A549 (cell line): Measurements from ENCODE around the gene PIM3. TPM values are rescaled to one million over a fixed set of nuclear protein-coding genes. Genes with fewer than 3 reads are reported as not detected.
A peak's percentile ranks its signal among the peaks of the same experiment; 100 is the strongest.

Experiments used
- ATAC-seq, 2 experiments: fragments of 200-7000 bp in 1 of 2; fragments of >200 bp in 1 of 2; cut with Nextera tagmentation in 1 of 2; cut with Tn5 transposase in 1 of 2; 3 replicates each; pipeline versions ENCODE4 v1.8.0 to v1.9.1; 2018 to 2020; ENCODE audit warnings: mild to moderate bottlenecking in 1 of 2, moderate library complexity in 1 of 2
- CTCF ChIA-PET: fragments of 300-600 bp; sonication (Branson Sonifier 250); formaldehyde crosslinking; extraction: SDS; loops from one replicate; lab custom pipeline; 2021; ENCODE audit warnings: antibody characterized with exemption, inconsistent platforms; lab: Yijun Ruan, JAX
- POLR2A ChIA-PET: fragments of 350-600 bp; formaldehyde crosslinking; extraction: SDS; loops from one replicate; lab custom pipeline; 2021; ENCODE audit warnings: antibody characterized with exemption, inconsistent platforms; lab: Yijun Ruan, JAX
- DNase-seq, 2 experiments: peaks; one replicate each; pipeline versions ENCODE4 v3.0.0 to v3.0.0-alpha.2; 2011 to 2016; ENCODE audit warnings: low read depth in 1 of 2, low spot score in 1 of 2
- FAIRE-seq: peaks from 2 replicates; lab custom pipeline; 2011; peaks lifted over from hg19 to GRCh38; lab: Jason Lieb, UNC
- H3K27ac ChIP-seq, 2 experiments: fragments of >200 bp; sonication (Bioruptor Twin); formaldehyde crosslinking; 3 replicates each; pipeline ENCODE4 v1.5.1; 2016 to 2017
- H3K4me1 ChIP-seq: fragments of >200 bp; sonication (Bioruptor Twin); formaldehyde crosslinking; 3 replicates; pipeline ENCODE4 v1.6.1; 2016
- H3K4me2 ChIP-seq: fragments of >200 bp; sonication (Bioruptor Twin); formaldehyde crosslinking; 3 replicates; pipeline ENCODE4 v1.6.1; 2016
- H3K4me3 ChIP-seq: fragments of >200 bp; sonication (Bioruptor Twin); formaldehyde crosslinking; 3 replicates; pipeline ENCODE4 v1.5.1; 2016
- H3K9me3 ChIP-seq: fragments of >200 bp; sonication (Bioruptor Twin); formaldehyde crosslinking; 3 replicates; pipeline ENCODE4 v1.6.1; 2016
- BCL3 ChIP-seq: fragments of >200 bp; sonication (Bioruptor Twin); formaldehyde crosslinking; IDR thresholded peaks from 3 replicates; pipeline ENCODE4 v1.6.1; 2016
- CBX2 ChIP-seq: fragments of 200-600 bp; sonication (generic); IDR thresholded peaks from 2 replicates; pipeline ENCODE4 v1.6.1; 2016; ENCODE audit warnings: low read depth, mild to moderate bottlenecking, borderline replicate concordance
- CBX8 ChIP-seq: fragments of 200-600 bp; sonication (generic); IDR thresholded peaks from 2 replicates; pipeline ENCODE4 v1.6.1; 2016
- CHD4 ChIP-seq: fragments of 200-600 bp; sonication (generic); IDR thresholded peaks from 2 replicates; pipeline ENCODE4 v1.6.1; 2016; ENCODE audit warnings: antibody characterized with exemption, mild to moderate bottlenecking, borderline replicate concordance
- E2F6 ChIP-seq: IDR thresholded peaks from 2 replicates; pipeline ENCODE4 v1.6.1; 2012; ENCODE audit warnings: low read depth, borderline replicate concordance
- EHF ChIP-seq: fragments of 250-450 bp; sonication (Bioruptor Pico); IDR thresholded peaks from 2 replicates; pipeline ENCODE4 v1.5.0; 2020; ENCODE audit warnings: mild to moderate bottlenecking
- FOXS1 ChIP-seq: fragments of 250-450 bp; sonication (Bioruptor Pico); IDR thresholded peaks from 2 replicates; pipeline ENCODE4 v1.5.0; 2020; ENCODE audit warnings: mild to moderate bottlenecking, moderate library complexity
- HDAC2 ChIP-seq: fragments of 200-600 bp; sonication (generic); IDR thresholded peaks from 2 replicates; pipeline ENCODE4 v1.6.1; 2016
- HOXA7 ChIP-seq: fragments of 250-450 bp; sonication (Bioruptor Pico); IDR thresholded peaks from 2 replicates; pipeline ENCODE4 v1.5.0; 2020; ENCODE audit warnings: mild to moderate bottlenecking, moderate library complexity
- HOXB5 ChIP-seq: fragments of 250-450 bp; sonication (Bioruptor Pico); IDR thresholded peaks from 2 replicates; pipeline ENCODE4 v1.5.0; 2020; ENCODE audit warnings: mild to moderate bottlenecking, moderate library complexity
- JUNB ChIP-seq: fragments of >200 bp; sonication (Bioruptor Twin); formaldehyde crosslinking; IDR thresholded peaks from 2 replicates; pipeline ENCODE4 v1.6.1; 2016
- NPAS2 ChIP-seq: fragments of 250-450 bp; sonication (Bioruptor Pico); IDR thresholded peaks from 2 replicates; pipeline ENCODE4 v1.8.0; 2022; ENCODE audit warnings: mild to moderate bottlenecking, moderate library complexity, borderline replicate concordance
- NR3C1 ChIP-seq: fragments of >200 bp; sonication (Bioruptor Twin); formaldehyde crosslinking; IDR thresholded peaks from 3 replicates; pipeline ENCODE4 v1.6.1; 2017
- POLR2AphosphoS2 ChIP-seq: conservative IDR thresholded peaks from 2 replicates; pipeline ENCODE4 v1.6.1; 2012; ENCODE audit warnings: low read length, improper control_type of control experiment, inconsistent platforms
- RCOR1 ChIP-seq: fragments of 150-350 bp; IDR thresholded peaks from 2 replicates; pipeline ENCODE4 v1.6.1; 2014; ENCODE audit warnings: antibody characterized with exemption, low read length, low read depth
- RNF2 ChIP-seq: fragments of 200-600 bp; sonication (generic); IDR thresholded peaks from 2 replicates; pipeline ENCODE4 v1.6.1; 2016; ENCODE audit warnings: low read depth, mild to moderate bottlenecking, antibody characterized with exemption, moderate library complexity, borderline replicate concordance
- TP53 ChIP-seq: fragments of 250-450 bp; sonication (Bioruptor Pico); IDR thresholded peaks from 2 replicates; pipeline ENCODE4 v1.5.0; 2021; ENCODE audit warnings: mild to moderate bottlenecking, moderate library complexity
- USF2 ChIP-seq: fragments of 450-650 bp; IDR thresholded peaks from 2 replicates; pipeline ENCODE4 v1.6.1; 2014; ENCODE audit warnings: antibody characterized with exemption
- ZC3H11A ChIP-seq: fragments of 450-650 bp; IDR thresholded peaks from 2 replicates; pipeline ENCODE4 v1.6.1; 2014; ENCODE audit warnings: antibody characterized with exemption, mild to moderate bottlenecking
- WGBS: methylation state at CpG from one replicate; pipeline ENCODE4 v1.1.6; 2017; ENCODE audit errors: missing lambda C conversion rate; 5-methylcytosine and 5-hydroxymethylcytosine counted together
- polyA plus RNA-seq, 4 experiments: library from polyadenylated mRNA; depleted of rRNA in 3 of 4; stranded (reverse); fragments of >200 nt; fragmentation: RNase III in 1 of 4; extraction: RNeasy Plus Mini Kit Qiagen cat#74134 plus additional on column Dnase treatment in 1 of 4; gene quantifications; 2 replicates in 3 of 4; 3 replicates in 1 of 4; pipeline ENCODE4 v1.2.3, GENCODE V29; 2011 to 2017
- TF ChIP-seq, protein P1 (sequence below): IDR thresholded peaks from 2 replicates; pipeline ENCODE4 v1.6.1; 2012

PIM3 gene
- polyA plus RNA-seq, 2 of the 4 experiments (the other 2 are of a cell fraction): 4.4 to 11.3 TPM

DNA sequence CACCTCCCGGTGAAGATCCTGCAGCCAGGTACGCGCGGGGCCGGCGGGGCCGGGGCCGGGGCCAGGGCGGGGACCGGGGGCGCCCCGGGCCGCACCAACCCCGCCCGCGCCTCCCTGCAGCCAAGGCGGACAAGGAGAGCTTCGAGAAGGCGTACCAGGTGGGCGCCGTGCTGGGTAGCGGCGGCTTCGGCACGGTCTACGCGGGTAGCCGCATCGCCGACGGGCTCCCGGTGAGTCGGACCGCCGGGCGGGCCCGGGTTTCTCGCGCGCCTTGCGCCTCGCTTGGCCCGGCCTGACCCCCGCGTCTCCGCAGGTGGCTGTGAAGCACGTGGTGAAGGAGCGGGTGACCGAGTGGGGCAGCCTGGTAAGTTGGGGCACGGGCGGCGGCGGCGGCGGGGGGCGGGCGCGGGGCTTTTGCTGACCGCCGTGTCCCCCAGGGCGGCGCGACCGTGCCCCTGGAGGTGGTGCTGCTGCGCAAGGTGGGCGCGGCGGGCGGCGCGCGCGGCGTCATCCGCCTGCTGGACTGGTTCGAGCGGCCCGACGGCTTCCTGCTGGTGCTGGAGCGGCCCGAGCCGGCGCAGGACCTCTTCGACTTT lies 531 bp downstream of the PIM3 start:
- Histone ChIP-seq H3K4me1 (peaks cover 39% of the 10 kb centered on the region), H3K4me2 (peak overlapping the region; percentile 93), H3K9me3 (no peaks in the 10 kb centered on the region), H3K27ac (peak overlapping the region; percentile 96), H3K4me3 (peak overlapping the region; percentile 79)
- no CpG with 5 or more reads among the region's 84 CpGs for WGBS
- ATAC-seq: 0 out of 6 replicates have a peak, but pooled peaks of 1 of the 2 experiments have one; percentile 2
- CTCF ChIA-PET: interaction anchor here (2.8 kb wide), 1 partner anchor 70 kb away, joined by 8 read pairs; no protein-coding TSS in a partner anchor
- POLR2A ChIA-PET: interaction anchor here (1.1 to 2.7 kb wide), 3 partner anchors 9 to 28 kb away, joined by 3 to 13 read pairs (median 4); no protein-coding TSS in a partner anchor
- FAIRE-seq: no peak
- peak in 1 of 2 experiments; percentile 36 for DNase-seq
- TF ChIP-seq ZC3H11A (no peak), FOXS1 (no peak), JUNB (no peak), NPAS2 (CRISPR knock-in tag) (no peak), POLR2AphosphoS2 (no peak), HDAC2 (no peak), E2F6 (no peak), TP53 (CRISPR knock-in tag) (no peak), NR3C1 (no peak), BCL3 (no peak), RCOR1 (no peak), HOXB5 (no peak), CBX2 (no peak), EHF (CRISPR knock-in tag) (no peak)

GRCh38 chr22:49961601-49962011 lies 1.0 kb downstream of the PIM3 start:
- DNase-seq (peak in 1 of 2 experiments; percentile 49), FAIRE-seq (no peak), ATAC-seq (no peak)
- 4% methylated on average over 8 of the region's 49 CpGs for WGBS
- H3K4me2 ChIP-seq: peak overlapping the region; percentile 93
- H3K4me3 ChIP-seq: peak overlapping the region; percentile 79
- POLR2A ChIA-PET: interaction anchor here (1.7 to 2.7 kb wide), 2 partner anchors 10 kb away, joined by 4 to 13 read pairs; no protein-coding TSS in a partner anchor
- CTCF ChIA-PET: interaction anchor here (1.0 to 2.8 kb wide), 2 partner anchors 31 to 69 kb away, joined by 3 to 8 read pairs; no protein-coding TSS in a partner anchor
- H3K27ac ChIP-seq: peak overlapping the region; percentile 96
- TF ChIP-seq RNF2 (peak; percentile 94), RCOR1 (no peak), CBX2 (no peak), USF2 (no peak), CBX8 (no peak)
- TF ChIP-seq, protein P1, sequence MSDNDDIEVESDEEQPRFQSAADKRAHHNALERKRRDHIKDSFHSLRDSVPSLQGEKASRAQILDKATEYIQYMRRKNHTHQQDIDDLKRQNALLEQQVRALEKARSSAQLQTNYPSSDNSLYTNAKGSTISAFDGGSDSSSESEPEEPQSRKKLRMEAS: peak; percentile 28; the same call in 1 of the 2 replicates
- H3K4me1 ChIP-seq: peaks cover 42% of the 10 kb centered on the region
- H3K9me3 ChIP-seq: no peaks in the 10 kb centered on the region

- peak overlapping the region; percentile 79 for H3K4me3 ChIP-seq
- DNase-seq (peak; percentile 46 to 85), FAIRE-seq (no peak), ATAC-seq (peak in 1 of 2 experiments; percentile 14; a peak in 4 of 6 replicates)
- H3K27ac ChIP-seq: peak overlapping the region; percentile 96
- H3K4me1 ChIP-seq: peaks cover 42% of the 10 kb centered on the region
- CTCF ChIA-PET: interaction anchor here (1.0 to 1.4 kb wide), 3 partner anchors 9 to 68 kb away, joined by 3 to 4 read pairs (median 3); no protein-coding TSS in a partner anchor
- TF ChIP-seq, protein P1: peak; percentile 39; the same call in 1 of the 2 replicates
- TF ChIP-seq POLR2AphosphoS2: no peak
- TF ChIP-seq EHF (CRISPR knock-in tag): no peak
- TF ChIP-seq HOXA7 (CRISPR knock-in tag): no peak
- no peak for TF ChIP-seq CHD4
- H3K9me3 ChIP-seq: no peaks in the 10 kb centered on the region
- 0% methylated on average over 1 of the region's 70 CpGs for WGBS
- POLR2A ChIA-PET: interaction anchor here (0.6 to 2.7 kb wide), 4 partner anchors 9 to 186 kb away, joined by 3 to 13 read pairs (median 4); no protein-coding TSS in a partner anchor
- H3K4me2 ChIP-seq: peak overlapping the region; percentile 93
Measured at GRCh38 chr22:49962012-49962750, 1.6 kb downstream of the PIM3 start.
